IPS-18c (cell line): ENCODE results near the gene POLR2H.

Experiments
- H3K4me3 ChIP-seq: 2 replicates; pipeline ENCODE4 v1.7.0; 2013; ENCODE audit warnings: low read depth, mild to moderate bottlenecking, low read length, moderate library complexity; ENCODE audit not compliant: insufficient read depth
- H3K9me3 ChIP-seq: one replicate; pipeline ENCODE4 v1.6.1; 2013; ENCODE audit warnings: mild to moderate bottlenecking, low read length, moderate library complexity; ENCODE audit not compliant: control insufficient read depth, insufficient read depth

POLR2H gene

DNA sequence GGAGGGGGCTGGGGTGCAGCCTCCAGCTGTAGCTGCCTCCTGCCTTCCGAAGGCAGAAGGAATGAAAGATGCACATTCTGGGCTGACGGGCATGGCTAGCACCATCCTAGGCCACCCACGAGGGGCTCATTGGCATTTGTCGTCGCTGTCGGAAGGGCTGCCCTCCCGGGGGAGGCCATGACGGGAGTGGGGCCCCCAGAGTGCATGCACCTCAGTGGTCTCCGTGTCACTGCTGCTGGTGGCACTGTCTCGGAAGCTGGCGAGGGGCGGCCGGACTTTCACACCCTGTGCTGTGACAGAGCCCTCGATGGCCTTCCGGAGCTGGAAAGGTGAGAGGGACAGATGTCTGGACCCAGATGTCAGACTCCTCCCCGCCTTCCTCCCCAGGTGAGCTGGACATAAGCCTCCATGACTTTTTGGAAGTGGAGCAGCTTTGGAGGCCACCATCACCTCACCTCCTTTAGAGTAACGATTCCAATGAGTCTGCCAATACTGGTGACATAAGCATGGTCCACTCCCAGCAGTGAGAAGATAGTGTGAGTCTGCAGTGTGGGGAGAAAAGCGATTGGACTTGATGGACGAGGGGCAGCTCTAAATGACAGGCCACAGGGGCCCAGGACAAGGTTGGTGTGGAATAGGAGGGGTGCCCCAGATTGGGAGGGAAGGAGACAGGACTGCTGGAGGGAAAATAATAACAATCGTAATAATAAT is 14.9 kb upstream of the POLR2H start:
- Histone ChIP-seq H3K9me3 (no peaks in the 10 kb centered on the region), H3K4me3 (no peak overlapping the region)

DNA sequence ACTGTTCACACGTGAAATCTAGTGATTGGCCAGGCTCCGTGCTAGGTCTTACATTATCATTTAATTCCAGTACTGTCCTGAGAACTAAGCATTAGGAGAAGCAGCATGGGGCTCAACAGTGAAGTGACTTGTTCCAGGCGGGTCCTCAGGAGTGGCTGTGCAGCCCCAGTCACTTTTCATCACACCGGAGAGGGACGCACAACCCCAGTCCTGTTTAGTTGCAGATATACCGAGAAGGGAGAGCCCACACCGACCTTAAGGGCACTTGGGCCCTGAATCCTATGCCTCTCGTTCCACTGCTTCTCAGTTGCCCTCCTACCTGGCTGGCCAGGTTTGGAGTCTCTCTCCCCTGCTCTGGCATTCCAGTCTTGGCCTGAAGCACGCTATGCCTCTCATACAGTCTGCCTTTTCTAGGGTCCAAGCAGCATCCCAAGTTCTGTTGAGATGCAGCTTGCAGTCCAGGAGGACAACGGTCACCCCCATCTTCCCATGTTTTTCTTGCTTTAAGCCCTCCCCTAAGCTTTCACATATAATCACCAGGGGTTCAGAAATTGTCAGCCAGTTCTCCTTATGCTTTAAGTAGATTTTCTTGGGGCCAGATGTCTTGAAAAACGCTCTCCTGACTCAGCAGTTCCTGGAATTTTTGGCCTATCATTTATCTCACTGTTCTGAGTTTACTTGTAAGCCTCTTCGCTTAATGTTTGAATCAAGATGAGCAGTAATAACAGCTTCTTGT is 14.0 kb upstream of the POLR2H start:
- Histone ChIP-seq H3K9me3 (no peaks in the 10 kb centered on the region), H3K4me3 (no peak overlapping the region)

DNA sequence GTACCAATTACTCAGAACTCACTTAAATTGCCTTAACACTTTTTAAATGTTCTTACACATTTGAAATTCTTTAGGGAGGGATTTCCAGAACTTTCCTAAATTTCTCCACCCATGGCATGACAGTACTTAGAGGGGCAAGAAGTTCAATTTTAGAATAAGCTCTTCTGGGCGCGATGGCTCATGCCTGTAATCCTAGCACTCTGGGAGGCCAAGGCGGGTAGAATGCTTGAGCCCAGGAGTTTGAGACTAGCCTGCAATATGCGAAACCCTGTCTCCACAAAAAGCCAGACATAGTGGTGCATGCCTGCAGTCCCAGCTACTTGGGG is 13.5 kb upstream of the POLR2H start:
- Histone ChIP-seq H3K4me3 (no peak overlapping the region), H3K9me3 (no peaks in the 10 kb centered on the region)

DNA sequence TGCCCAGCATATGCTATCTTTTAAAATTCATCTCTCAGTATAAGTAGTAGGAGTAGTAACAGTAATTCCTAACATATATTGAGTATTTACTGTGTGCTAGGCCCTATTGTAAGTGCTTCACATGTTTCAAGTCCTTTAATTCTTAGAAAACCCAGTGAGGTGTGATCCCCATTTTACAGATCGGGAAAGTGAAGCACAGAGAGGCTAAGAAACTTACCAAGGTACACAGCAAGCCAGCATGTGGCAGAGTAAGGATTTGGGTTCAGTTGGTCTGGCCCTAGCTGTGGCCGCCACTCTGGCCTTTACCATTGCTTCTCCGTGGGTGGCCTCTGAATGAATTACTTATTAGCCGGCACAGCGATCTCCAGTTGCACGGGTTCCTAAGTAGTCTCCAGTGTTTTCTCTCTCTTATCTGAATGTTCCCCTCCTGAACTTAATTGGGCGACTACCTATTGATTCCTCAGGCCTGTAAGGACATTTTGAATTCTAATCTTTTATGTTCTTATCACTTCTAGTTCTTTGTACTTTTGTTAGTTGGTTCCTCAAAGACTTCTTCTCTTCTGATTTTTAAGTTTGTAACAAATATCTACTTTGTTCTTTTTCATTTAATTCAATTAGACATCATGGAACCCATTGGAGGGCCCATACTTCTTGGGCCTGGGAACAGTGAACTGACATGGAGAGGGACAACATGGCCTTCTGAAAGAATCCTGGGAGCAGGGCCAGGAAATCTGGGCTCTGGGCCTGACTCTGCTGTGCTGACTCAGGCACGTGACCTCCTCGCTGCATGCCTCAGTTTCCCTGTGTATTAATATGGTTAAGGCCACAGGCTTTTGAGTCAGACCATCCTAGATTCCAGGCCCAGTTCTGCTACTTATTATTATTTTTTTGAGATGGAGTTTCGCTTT is 11.7 kb upstream of the POLR2H start:
- Histone ChIP-seq H3K4me3 (no peak overlapping the region), H3K9me3 (no peaks in the 10 kb centered on the region)

DNA sequence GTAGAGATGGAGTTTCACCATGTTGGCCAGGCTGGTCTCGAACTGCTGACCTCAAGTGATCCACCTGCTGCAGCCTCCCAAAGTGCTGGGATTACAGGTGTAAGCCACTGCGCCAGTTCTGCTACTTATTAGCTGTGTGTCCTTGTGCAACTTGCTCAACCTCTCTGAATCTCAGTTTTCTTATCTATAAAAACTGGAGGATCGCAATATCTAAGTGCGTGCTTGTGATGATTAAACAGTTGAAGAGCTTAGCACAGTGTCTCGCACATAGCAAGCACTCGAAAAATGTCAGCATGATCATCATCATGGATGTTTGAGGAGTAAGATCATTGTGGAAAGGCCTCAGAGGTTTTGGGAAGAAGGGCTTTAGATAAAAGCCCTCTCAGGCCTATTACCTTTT is 10.9 kb upstream of the POLR2H start:
- H3K4me3 ChIP-seq, result no peak overlapping the region
- no peaks in the 10 kb centered on the region for H3K9me3 ChIP-seq

DNA sequence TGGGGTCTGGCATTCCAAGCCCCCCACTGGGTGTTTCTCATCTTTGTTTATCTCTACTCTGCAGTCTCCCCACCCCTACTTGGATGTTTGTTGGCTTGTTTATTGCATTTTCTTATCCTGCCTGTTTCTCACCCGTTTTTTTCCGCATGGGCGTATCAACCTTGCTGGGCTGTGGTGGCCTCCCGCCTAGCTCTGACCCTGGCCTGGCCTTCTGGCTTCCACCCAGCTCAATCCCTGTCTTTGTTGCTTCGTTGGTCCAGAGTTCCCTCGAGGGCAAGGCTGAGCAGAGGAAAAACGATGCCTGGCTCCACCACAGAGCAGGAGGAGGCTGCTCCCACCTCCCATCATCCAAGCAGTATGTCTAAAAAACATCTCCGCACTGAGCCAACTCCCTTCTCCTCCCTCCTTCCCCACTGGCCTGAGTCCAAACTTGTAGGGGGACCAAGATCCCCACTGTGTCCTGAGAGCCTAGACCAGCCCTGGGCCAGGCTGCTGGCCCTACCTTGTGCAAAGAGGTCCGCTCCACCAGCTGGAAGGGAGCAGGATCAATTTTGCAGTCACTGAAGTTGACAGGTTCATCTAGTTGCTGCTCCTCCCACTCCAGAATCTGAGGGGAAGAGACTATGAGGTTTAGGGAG is 9.9 kb upstream of the POLR2H start:
- Histone ChIP-seq H3K9me3 (no peaks in the 10 kb centered on the region), H3K4me3 (no peak overlapping the region)

DNA sequence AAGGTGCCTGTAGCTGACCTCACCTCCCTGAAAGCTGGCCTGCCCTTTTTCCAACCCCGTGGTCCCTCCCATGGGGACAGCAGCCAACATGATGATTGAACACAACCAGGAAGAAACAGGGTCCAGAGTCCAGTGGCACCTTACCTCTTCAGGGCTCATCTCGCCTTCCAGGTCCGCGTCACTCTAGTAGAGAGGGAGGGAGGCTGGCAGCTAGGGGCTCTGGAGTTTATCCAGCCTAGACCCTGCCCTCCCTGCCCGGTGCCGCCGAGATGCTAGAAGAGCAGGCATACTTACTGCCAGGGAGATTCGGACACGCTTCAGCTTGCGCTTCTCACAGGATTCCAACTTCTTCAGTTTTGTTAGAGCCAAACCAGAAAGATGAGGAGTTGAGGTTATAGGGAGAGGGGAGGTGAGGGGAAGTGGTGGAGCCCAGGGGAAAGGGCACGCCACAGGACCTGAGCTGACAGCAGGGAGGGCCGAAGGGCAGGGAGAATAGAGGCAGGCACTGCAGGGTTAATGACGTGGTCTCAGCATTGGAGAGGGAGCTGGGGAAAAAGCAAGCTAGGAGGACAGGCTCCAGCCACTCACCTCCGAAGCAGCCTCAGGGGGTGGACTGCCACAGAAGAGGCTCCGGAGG is 9.2 kb upstream of the POLR2H start:
- H3K4me3 ChIP-seq, result no peak overlapping the region
- no peaks in the 10 kb centered on the region for H3K9me3 ChIP-seq

DNA sequence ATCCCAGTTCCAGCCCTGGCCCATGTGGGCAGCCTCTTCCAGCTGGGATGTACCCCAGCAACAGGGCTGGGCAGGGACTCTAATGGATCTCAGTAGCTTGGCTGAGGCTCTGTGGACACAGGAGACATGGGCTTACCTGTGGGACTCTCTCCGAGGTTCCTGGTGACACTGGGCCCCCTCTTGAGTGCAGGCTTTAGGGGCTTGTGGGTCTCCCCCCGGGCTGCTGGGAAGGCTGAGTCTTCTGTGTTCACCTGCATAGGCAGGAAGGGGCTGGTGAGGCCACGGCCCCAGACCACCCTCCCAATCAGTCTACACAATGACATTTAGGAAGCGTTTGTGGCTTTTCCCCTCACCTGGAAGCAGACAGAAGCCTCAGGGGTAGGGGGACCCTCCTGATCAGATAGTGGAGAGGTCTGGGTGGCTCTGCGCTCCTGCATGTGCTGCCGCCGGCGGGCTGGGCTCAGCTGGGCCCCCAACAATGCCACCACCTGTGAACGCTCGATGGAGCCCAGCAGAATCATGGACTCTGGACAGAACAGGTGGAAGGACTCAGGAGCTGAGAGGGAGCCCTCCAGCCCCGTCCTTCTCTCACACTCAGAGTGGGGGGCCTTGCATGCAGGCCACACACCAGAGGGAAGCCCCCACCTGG is 8.5 kb upstream of the POLR2H start:
- H3K4me3 ChIP-seq, result no peak overlapping the region
- no peaks in the 10 kb centered on the region for H3K9me3 ChIP-seq

DNA sequence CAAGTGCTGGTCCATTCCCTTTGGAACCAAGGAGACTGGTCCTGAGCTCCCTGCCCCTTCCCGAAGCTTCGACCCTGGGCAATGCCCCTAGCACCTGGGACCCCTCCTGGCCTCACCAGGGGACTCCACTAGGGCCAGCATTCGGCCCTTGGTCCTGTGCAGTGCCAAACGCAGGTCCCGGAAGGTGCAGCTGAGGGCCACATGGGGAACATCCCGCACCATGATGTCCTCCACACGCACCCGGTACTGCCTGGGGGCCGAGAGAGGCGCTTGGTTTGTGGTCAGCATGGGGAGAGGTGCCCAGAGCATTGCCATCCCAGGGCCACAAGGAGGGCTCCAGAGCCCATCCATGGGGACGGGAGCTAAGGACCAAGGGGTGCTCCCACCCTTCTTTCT is 8.0 kb upstream of the POLR2H start:
- Histone ChIP-seq H3K9me3 (no peaks in the 10 kb centered on the region), H3K4me3 (no peak overlapping the region)

DNA sequence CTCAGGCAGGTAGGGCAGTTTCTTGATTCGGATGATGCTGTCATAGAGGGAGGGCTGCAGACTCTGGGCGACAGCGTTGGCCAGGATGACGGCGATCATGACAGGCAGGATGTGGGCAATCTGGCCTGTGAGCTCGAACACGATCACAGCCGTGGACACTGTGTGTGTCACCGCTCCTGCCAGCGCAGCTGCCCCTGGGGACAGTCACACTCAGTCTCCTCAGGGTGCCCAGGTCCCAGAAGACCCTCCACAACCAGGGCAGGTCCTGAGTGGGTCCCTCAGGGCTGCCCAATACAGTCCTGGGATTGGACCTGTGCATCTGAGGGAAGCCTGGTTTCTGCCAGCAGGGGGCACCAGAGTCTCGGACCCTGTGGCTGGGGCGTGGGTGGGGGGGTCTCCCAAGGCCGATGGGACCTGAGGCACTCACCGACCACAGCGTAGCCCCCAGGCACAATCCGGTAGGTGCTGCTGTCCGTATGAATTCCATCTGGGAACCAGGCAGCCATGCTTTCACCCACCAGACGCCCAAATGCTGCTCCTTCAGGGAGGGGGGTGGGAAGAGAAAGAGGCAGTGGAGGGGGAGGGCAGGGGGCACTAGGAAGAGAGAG is 7.3 kb upstream of the POLR2H start:
- H3K4me3 ChIP-seq, result no peak overlapping the region
- no peaks in the 10 kb centered on the region for H3K9me3 ChIP-seq

DNA sequence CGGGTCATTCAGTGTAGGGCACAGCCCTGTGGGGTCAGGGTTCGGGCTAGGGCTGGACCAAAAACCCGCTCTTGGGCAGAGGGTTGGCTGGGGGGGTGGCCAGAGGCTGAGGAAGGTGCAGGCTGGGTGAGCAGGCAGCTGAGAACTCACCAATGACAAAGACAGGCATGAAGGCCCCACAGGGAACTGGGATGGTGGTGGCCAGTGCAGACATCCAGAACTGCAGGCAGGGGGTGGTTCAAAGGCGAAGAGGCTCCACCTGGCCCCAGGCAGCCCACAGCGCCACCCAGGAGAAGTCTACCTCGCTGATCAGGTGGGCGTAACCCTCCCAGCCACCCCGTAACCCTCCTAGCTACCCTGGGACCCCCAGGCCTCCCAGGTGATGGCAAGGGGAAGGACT is 6.8 kb upstream of the POLR2H start:
- Histone ChIP-seq H3K4me3 (no peak overlapping the region), H3K9me3 (no peaks in the 10 kb centered on the region)

DNA sequence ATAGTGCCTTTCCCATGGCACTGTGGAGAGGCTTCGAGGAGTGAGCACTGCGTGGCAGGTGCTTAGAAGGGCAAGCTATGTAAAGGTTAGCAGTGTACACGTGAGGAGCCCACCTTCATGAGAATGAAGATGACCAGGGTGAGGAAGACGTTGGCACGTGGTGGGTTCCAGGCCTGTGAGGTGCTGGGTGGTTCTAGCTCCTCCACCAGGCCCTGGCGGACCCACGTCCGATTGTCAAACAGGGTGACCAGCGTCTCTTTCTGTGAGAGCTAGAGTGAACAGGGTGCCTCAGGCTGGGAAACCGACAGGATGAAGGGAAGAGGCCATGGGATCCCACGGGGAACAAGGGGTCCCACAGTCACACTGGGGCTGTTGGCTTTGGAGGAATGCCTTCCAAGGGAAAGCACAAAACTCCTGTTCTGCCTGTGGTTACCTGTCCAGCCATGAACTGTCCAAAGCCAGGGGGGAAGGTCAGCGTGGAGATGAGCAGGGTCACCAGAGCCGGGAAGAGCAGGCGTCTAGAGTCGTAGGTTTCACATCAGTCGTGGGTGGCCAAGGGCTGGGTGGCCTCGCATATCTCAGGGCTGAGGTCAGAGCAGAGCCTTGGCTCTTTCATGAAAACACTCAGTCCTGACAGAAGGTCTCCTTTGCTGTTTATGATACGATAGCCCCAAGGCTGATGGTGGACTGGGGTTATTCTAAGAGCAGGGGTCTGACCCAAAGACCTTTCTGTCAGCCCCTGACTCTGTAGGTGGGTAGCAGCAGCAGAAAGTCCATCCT is 6.1 kb upstream of the POLR2H start:
- Histone ChIP-seq H3K9me3 (no peaks in the 10 kb centered on the region), H3K4me3 (no peak overlapping the region)

DNA sequence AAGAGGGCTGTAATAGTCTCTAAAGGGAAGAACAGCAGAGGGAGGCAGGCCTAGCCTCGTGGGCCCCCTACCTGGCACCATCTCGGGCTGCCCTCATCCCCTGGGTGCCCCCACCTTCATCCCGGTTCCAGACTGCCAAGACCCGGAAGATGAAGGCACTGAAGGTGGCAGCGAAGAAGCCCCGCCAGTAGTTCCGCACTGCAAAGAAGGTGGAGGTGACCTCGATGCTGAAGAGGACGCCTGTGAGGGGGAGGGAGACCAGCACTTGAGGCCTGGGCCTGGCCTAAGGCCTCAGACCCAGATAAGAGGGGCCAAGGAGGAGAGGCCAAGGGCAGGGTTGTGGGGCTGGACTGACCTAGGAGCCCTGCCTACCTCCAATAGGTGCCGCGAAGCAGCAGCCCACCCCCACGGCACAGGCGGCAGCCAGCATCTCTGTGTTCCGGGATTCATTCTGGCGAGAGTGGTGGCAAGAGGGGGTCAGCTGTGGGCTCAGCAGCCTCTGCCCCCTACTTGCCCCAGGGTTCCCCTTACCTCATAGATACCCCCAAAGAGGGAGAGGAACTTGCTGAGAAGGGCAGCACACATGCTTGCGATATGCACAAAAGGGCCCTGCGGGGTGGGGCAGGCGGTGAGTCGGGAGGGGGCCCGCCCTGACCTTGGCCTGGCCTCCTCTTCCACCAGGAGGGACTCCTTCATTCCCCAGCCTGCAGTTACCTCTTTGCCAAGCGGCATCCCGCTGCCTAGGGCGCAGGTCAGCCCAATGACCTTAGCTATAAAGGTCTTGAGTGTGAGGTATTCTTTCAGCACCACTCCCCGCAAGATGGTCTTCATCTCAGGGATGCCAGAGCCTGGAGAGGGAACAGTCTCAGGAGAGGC is 4.0 kb upstream of the POLR2H start:
- no peaks in the 10 kb centered on the region for H3K9me3 ChIP-seq
- no peak overlapping the region for H3K4me3 ChIP-seq

DNA sequence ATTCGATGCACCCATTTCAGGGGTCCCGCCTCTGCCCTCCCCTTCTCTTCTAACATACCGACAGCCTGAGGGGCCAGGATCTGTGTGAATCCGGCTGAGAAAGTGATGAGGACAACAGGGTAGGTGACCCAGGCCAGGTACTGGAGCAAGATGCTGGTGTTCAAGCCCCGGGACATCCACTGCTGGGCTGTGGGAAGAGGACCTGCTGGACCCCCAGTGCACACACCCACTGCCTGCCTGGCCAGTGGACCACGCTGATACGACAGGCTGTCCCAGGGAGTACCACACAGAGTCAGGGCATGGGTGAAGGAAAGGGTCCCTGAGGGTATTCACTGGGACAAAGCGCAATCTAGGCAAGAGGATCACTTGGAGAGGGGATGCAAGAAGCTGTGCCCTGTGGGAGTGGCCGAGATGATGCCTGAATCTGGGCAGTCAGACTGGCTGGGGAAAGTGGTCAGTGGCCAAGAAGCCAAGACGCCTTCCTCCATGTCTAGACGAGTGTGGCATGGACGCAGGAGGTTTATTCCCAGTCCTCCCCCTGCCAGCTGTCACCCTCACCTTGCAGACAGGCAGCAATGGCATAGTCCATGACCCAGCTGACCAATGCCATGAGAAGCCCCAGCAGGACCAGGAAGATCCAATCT is 3.3 kb upstream of the POLR2H start:
- no peak overlapping the region for H3K4me3 ChIP-seq

More for the DNA sequence above, 3.3 kb upstream of the POLR2H start:
- H3K9me3 ChIP-seq, result no peaks in the 10 kb centered on the region
